Stimulated activated CD8-positive, alpha-beta memory T cell treated with anti-CD3 and anti-CD28 coated beads, Interleukin-2, amount 100 ng/mL, for 1 hour (primary cell): ENCODE results near the gene OLA1.

Source experiments
- DNase-seq, 2 donors: peaks; one replicate each; pipeline ENCODE4 v3.0.0-alpha.2; 2020; ENCODE audit warnings: low read depth in 2 of 2

Gene OLA1

GRCh38 chr2:174121175-174121574 lies 127.2 kb downstream of the OLA1 start:
- DNase-seq = no peak

- no peak for DNase-seq
Observed at GRCh38 chr2:174120346-174120745, 128.0 kb downstream of the OLA1 start.

- no peak for DNase-seq
Observed at GRCh38 chr2:174117951-174118930, 130.1 kb downstream of the OLA1 start.

GRCh38 chr2:174112073-174112472 lies 136.3 kb downstream of the OLA1 start:
- no peak for DNase-seq

- no peak for DNase-seq
Observed at GRCh38 chr2:174108579-174108978, 139.8 kb downstream of the OLA1 start.

- DNase-seq = no peak
Observed at GRCh38 chr2:174106736-174107135, 141.6 kb downstream of the OLA1 start.

GRCh38 chr2:174094542-174094941 lies 153.8 kb downstream of the OLA1 start:
- DNase-seq = no peak

- no peak for DNase-seq
Observed at GRCh38 chr2:174090476-174090875, 157.9 kb downstream of the OLA1 start.

- no peak for DNase-seq
Observed at GRCh38 chr2:174088706-174089460, 159.4 kb downstream of the OLA1 start.

GRCh38 chr2:174086708-174087107 lies 161.6 kb downstream of the OLA1 start:
- DNase-seq = no peak

GRCh38 chr2:174085781-174086180 lies 162.6 kb downstream of the OLA1 start:
- no peak for DNase-seq

GRCh38 chr2:174083843-174084458 lies 164.4 kb downstream of the OLA1 start:
- no peak for DNase-seq

- no peak for DNase-seq
Observed at GRCh38 chr2:174080672-174081121, 167.6 kb downstream of the OLA1 start.

- no peak for DNase-seq
Observed at GRCh38 chr2:174078275-174078674, 170.1 kb downstream of the OLA1 start.

- no peak for DNase-seq
Observed at GRCh38 chr2:174076975-174077374, 171.4 kb downstream of the OLA1 start.

- DNase-seq = no peak
Observed at GRCh38 chr2:174076040-174076439, 172.3 kb downstream of the OLA1 start.

GRCh38 chr2:174074831-174075230 lies 173.5 kb downstream of the OLA1 start:
- no peak for DNase-seq

- DNase-seq = no peak
Observed at GRCh38 chr2:174072857-174073256, 175.5 kb downstream of the OLA1 start.

- no peak for DNase-seq
Observed at GRCh38 chr2:174072069-174072468, 176.3 kb downstream of the OLA1 start.

- DNase-seq = no peak
Observed at GRCh38 chr2:174071321-174071720, 177.0 kb downstream of the OLA1 start.

GRCh38 chr2:174070281-174070680 lies 178.1 kb downstream of the OLA1 start:
- no peak for DNase-seq

GRCh38 chr2:174067815-174068214 lies 180.5 kb downstream of the OLA1 start:
- no peak for DNase-seq
